ENCODE data around the gene MRPL28. TPM values are rescaled to one million over a fixed set of nuclear protein-coding genes. Genes with fewer than 3 reads are reported as not detected.

MRPL28 gene
- total and polyA plus RNA-seq, 8 donors = 39.6 to 59.4 (median 46.8) TPM

- TF ChIP-seq CTCF (IDR thresholded peaks at IDR 0.05) = no peak
- intact Hi-C loops (cut with DNase I) = no loop called here
- H3K9me3 ChIP-seq = no peaks in the 10 kb centered on the region
- H3K27me3 ChIP-seq = no peaks in the 10 kb centered on the region
- peak within 1 kb of the TSS; percentile 77 to 99 for H3K4me3 ChIP-seq
- ATAC-seq (peak; percentile 51), DNase-seq (peak in 2 of 4 donors; percentile 59 to 92)
- peaks cover 18 to 46% of the 10 kb centered on the region in 2 donors for H3K4me1 ChIP-seq
- H3K27ac ChIP-seq = peak within 1 kb of the TSS; percentile 69 to 79
- H3K36me3 ChIP-seq = peaks cover 0 to 8% of the 10 kb centered on the region in 2 donors
These were observed 11.7 kb upstream of the MRPL28 start, which contains the start of gene PGAP6 for GRCh38 chr16:381789-382717. Gene PGAP6, minus strand, starts transcription at chr16:381978. Its CDS starts 157 bp downstream, at chr16:381821.

- peak; percentile 11 for ATAC-seq
- peaks cover 18 to 46% of the 10 kb centered on the region in 2 donors for H3K4me1 ChIP-seq
- H3K9me3 ChIP-seq = no peaks in the 10 kb centered on the region
- H3K27ac ChIP-seq = peak overlapping the region; percentile 39 to 79
- intact Hi-C loops (cut with DNase I) = no loop called here
- H3K27me3 ChIP-seq = no peaks in the 10 kb centered on the region
- peak in 1 of 4 donors; percentile 89 for DNase-seq
- H3K36me3 ChIP-seq = peaks cover 0 to 16% of the 10 kb centered on the region in 2 donors
- peak overlapping the region; percentile 77 to 99 for H3K4me3 ChIP-seq
- TF ChIP-seq CTCF (IDR thresholded peaks at IDR 0.05) = no peak
These were observed 10.9 kb upstream of the MRPL28 start for GRCh38 chr16:381012-381788.

- intact Hi-C loops (cut with DNase I) = no loop called here
- peak; percentile 6 for ATAC-seq
- H3K9me3 ChIP-seq = no peaks in the 10 kb centered on the region
- peaks cover 18 to 46% of the 10 kb centered on the region in 2 donors for H3K4me1 ChIP-seq
- H3K27me3 ChIP-seq = no peaks in the 10 kb centered on the region
- peaks cover 0 to 22% of the 10 kb centered on the region in 2 donors for H3K36me3 ChIP-seq
- H3K4me3 ChIP-seq = peak overlapping the region; percentile 77 to 99
- peak in 1 of 4 donors; percentile 80 for DNase-seq
- H3K27ac ChIP-seq = peak overlapping the region in 1 of 2 donors; percentile 79
- TF ChIP-seq CTCF (IDR thresholded peaks at IDR 0.05) = no peak
These were observed 10.3 kb upstream of the MRPL28 start for GRCh38 chr16:380762-381011.

GRCh38 chr16:379961-380761 is 9.8 kb upstream of the MRPL28 start:
- ATAC-seq = no peak
- TF ChIP-seq CTCF (IDR thresholded peaks at IDR 0.05) = no peak
- H3K4me3 ChIP-seq = peak overlapping the region; percentile 77 to 99
- no peak for DNase-seq
- intact Hi-C loops (cut with DNase I) = no loop called here
- peaks cover 18 to 46% of the 10 kb centered on the region in 2 donors for H3K4me1 ChIP-seq
- H3K9me3 ChIP-seq = no peaks in the 10 kb centered on the region
- peak overlapping the region; percentile 46 to 54 for H3K27ac ChIP-seq
- peaks cover 0 to 27% of the 10 kb centered on the region in 2 donors for H3K36me3 ChIP-seq
- H3K27me3 ChIP-seq = no peaks in the 10 kb centered on the region
